ENCODE data around the gene CLEC16A. TPM values are rescaled to one million over a fixed set of nuclear protein-coding genes. Genes with fewer than 3 reads are reported as not detected.

CLEC16A gene
- total and polyA plus RNA-seq, 2 experiments from 2014 or later: 9.9 to 24.1 TPM

- no peaks in the 10 kb centered on the region; the same call in 2 of the 3 replicates for H3K36me3 Mint-ChIP-seq (ENCODE audit: low read depth)
- no peak for ATAC-seq
- DNase-seq (ENCODE audit: low spot score): no peak
- TF ChIP-seq EZH2 (IDR thresholded peaks at IDR 0.05; ENCODE audit: low read depth, unreplicated experiment) (no peak), CTCF (conservative IDR thresholded peaks at IDR 0.05; ENCODE audit: low read depth in 2 of 2) (no peak), ZNF114 (CRISPR knock-in tag; IDR thresholded peaks at IDR 0.05) (no peak), EZH2phosphoT487 (IDR thresholded peaks at IDR 0.05; ENCODE audit: unreplicated experiment) (no peak), STAT1 (IDR thresholded peaks at IDR 0.05; ENCODE audit: unreplicated experiment) (no peak)
- no peaks in the 10 kb centered on the region for H3K27me3 ChIP-seq (ENCODE audit: insufficient read depth)
- H3K9me2 ChIP-seq (ENCODE audit: insufficient read depth): no peaks in the 10 kb centered on the region
- H3K9me3 Mint-ChIP-seq: no peaks in the 10 kb centered on the region
- no peaks in the 10 kb centered on the region for H3K36me3 ChIP-seq (ENCODE audit: insufficient read depth)
- H3K27me3 Mint-ChIP-seq (ENCODE audit: insufficient read depth, low read depth, poor library complexity): peaks cover 7% of the 10 kb centered on the region
- H3K27ac Mint-ChIP-seq: no peak overlapping the region
- peaks cover 14% of the 10 kb centered on the region for H3K4me1 Mint-ChIP-seq
- no peaks in the 10 kb centered on the region for H3K79me2 ChIP-seq (replicated peaks; ENCODE audit: insufficient read depth)
- H3K4me1 ChIP-seq (ENCODE audit: insufficient read depth): peaks cover 9% of the 10 kb centered on the region; the same call in 1 of the 2 replicates
- no peak overlapping the region for H3K4me2 ChIP-seq
- H3K4me3 Mint-ChIP-seq: no peak overlapping the region
- H4K20me1 ChIP-seq (replicated peaks; ENCODE audit: insufficient read depth): no peaks in the 10 kb centered on the region
- no peak overlapping the region for H3K4me3 ChIP-seq
- H2AFZ ChIP-seq: no peak overlapping the region
- H3K27ac ChIP-seq (ENCODE audit: low read depth): no peak overlapping the region
- H3F3A ChIP-seq (replicated peaks; ENCODE audit: low read depth): no peaks in the 10 kb centered on the region
Observed at GRCh38 chr16:11177578-11178160, 233.3 kb downstream of the CLEC16A start.

- Histone ChIP-seq H3K27me3 (ENCODE audit: insufficient read depth) (no peaks in the 10 kb centered on the region), H3F3A (replicated peaks; ENCODE audit: low read depth) (no peaks in the 10 kb centered on the region), H3K36me3 (ENCODE audit: insufficient read depth) (no peaks in the 10 kb centered on the region), H3K4me1 (ENCODE audit: insufficient read depth) (peaks cover 9% of the 10 kb centered on the region; the same call in 1 of the 2 replicates), H3K27ac (ENCODE audit: low read depth) (no peak overlapping the region), H2AFZ (no peak overlapping the region), H3K4me3 (no peak overlapping the region), H3K79me2 (replicated peaks; ENCODE audit: insufficient read depth) (no peaks in the 10 kb centered on the region), H4K20me1 (replicated peaks; ENCODE audit: insufficient read depth) (no peaks in the 10 kb centered on the region), H3K9me2 (ENCODE audit: insufficient read depth) (no peaks in the 10 kb centered on the region), H3K4me2 (no peak overlapping the region)
- Mint-ChIP-seq H3K36me3 (ENCODE audit: low read depth) (no peaks in the 10 kb centered on the region; the same call in 2 of the 3 replicates), H3K27ac (no peak overlapping the region), H3K9me3 (no peaks in the 10 kb centered on the region), H3K4me1 (peaks cover 21% of the 10 kb centered on the region), H3K27me3 (ENCODE audit: insufficient read depth, low read depth, poor library complexity) (peaks cover 4% of the 10 kb centered on the region), H3K4me3 (no peak overlapping the region)
- ATAC-seq (no peak), DNase-seq (ENCODE audit: low spot score) (no peak)
- TF ChIP-seq EZH2 (IDR thresholded peaks at IDR 0.05; ENCODE audit: low read depth, unreplicated experiment): no peak
- no peak for TF ChIP-seq EZH2phosphoT487 (IDR thresholded peaks at IDR 0.05; ENCODE audit: unreplicated experiment)
- TF ChIP-seq ZNF114 (CRISPR knock-in tag; IDR thresholded peaks at IDR 0.05): no peak
- TF ChIP-seq CTCF (conservative IDR thresholded peaks at IDR 0.05; ENCODE audit: low read depth in 2 of 2): no peak
- no peak for TF ChIP-seq STAT1 (IDR thresholded peaks at IDR 0.05; ENCODE audit: unreplicated experiment)
- TF ChIP-seq CREB1 (CRISPR knock-in tag; IDR thresholded peaks at IDR 0.05; ENCODE audit: low read depth): no peak
- TF ChIP-seq, protein P1, sequence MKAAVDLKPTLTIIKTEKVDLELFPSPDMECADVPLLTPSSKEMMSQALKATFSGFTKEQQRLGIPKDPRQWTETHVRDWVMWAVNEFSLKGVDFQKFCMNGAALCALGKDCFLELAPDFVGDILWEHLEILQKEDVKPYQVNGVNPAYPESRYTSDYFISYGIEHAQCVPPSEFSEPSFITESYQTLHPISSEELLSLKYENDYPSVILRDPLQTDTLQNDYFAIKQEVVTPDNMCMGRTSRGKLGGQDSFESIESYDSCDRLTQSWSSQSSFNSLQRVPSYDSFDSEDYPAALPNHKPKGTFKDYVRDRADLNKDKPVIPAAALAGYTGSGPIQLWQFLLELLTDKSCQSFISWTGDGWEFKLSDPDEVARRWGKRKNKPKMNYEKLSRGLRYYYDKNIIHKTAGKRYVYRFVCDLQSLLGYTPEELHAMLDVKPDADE (IDR thresholded peaks at IDR 0.05): no peak
- TF ChIP-seq ZNF331 (CRISPR knock-in tag; IDR thresholded peaks at IDR 0.05; ENCODE audit: low read depth): no peak
- no peak for TF ChIP-seq POLR2AphosphoS5 (IDR thresholded peaks at IDR 0.05; ENCODE audit: low read depth)
Observed at GRCh38 chr16:11178424-11178823, 234.1 kb downstream of the CLEC16A start.

Data from GM23338 (cell line).